Stimulated activated CD8-positive, alpha-beta memory T cell treated with anti-CD3 and anti-CD28 coated beads, Interleukin-15, amount 100 ng/mL, for 4 hours (primary cell): ENCODE results near the gene CERS6.

ENCODE experiments used
- DNase-seq, 2 donors: peaks; one replicate each; pipeline ENCODE4 v3.0.0-alpha.2; 2020; ENCODE audit warnings: low read depth in 2 of 2

The CERS6 gene

GRCh38 chr2:168530982-168531622, 75.0 kb downstream of the CERS6 start:
- DNase-seq = no peak

- DNase-seq = no peak
Observed at GRCh38 chr2:168534926-168535325, 78.9 kb downstream of the CERS6 start.

- no peak for DNase-seq
Observed at GRCh38 chr2:168536925-168537466, 80.9 kb downstream of the CERS6 start.

- DNase-seq = no peak
Observed at GRCh38 chr2:168538133-168538532, 82.1 kb downstream of the CERS6 start.

GRCh38 chr2:168538534-168538933, 82.5 kb downstream of the CERS6 start:
- DNase-seq = no peak

- no peak for DNase-seq
Observed at GRCh38 chr2:168539945-168540344, 83.9 kb downstream of the CERS6 start.

GRCh38 chr2:168541858-168542257, 85.8 kb downstream of the CERS6 start:
- no peak for DNase-seq

- DNase-seq = no peak
Observed at GRCh38 chr2:168543037-168543436, 87.0 kb downstream of the CERS6 start.

GRCh38 chr2:168543935-168544334, 87.9 kb downstream of the CERS6 start:
- no peak for DNase-seq

- DNase-seq = no peak
Observed at GRCh38 chr2:168545439-168546082, 89.5 kb downstream of the CERS6 start.

- no peak for DNase-seq
Observed at GRCh38 chr2:168550670-168551069, 94.6 kb downstream of the CERS6 start.

- no peak for DNase-seq
Observed at GRCh38 chr2:168552450-168552856, 96.4 kb downstream of the CERS6 start.

- DNase-seq = no peak
Observed at GRCh38 chr2:168555283-168555682, 99.2 kb downstream of the CERS6 start.

GRCh38 chr2:168559187-168559586, 103.1 kb downstream of the CERS6 start:
- DNase-seq = no peak

- no peak for DNase-seq
Observed at GRCh38 chr2:168560817-168561499, 104.9 kb downstream of the CERS6 start.

- no peak for DNase-seq
Observed at GRCh38 chr2:168561991-168562390, 105.9 kb downstream of the CERS6 start.

- no peak for DNase-seq
Observed at GRCh38 chr2:168562971-168563370, 106.9 kb downstream of the CERS6 start.

GRCh38 chr2:168564641-168565040, 108.6 kb downstream of the CERS6 start:
- DNase-seq = no peak

- no peak for DNase-seq
Observed at GRCh38 chr2:168565112-168565511, 109.0 kb downstream of the CERS6 start.

- no peak for DNase-seq
Observed at GRCh38 chr2:168565512-168565911, 109.4 kb downstream of the CERS6 start.

- no peak for DNase-seq
Observed at GRCh38 chr2:168566974-168567665, 111.0 kb downstream of the CERS6 start.

GRCh38 chr2:168567836-168568235, 111.8 kb downstream of the CERS6 start:
- DNase-seq = no peak
